Nucleus accumbens (tissue), 56 donors: ENCODE data around the gene GNAT2.

Experiments
- DNase-seq, 56 donors: peaks; one replicate each; lab custom pipeline; 2025; lab: John Stamatoyannopoulos, UW

The GNAT2 gene

DNA sequence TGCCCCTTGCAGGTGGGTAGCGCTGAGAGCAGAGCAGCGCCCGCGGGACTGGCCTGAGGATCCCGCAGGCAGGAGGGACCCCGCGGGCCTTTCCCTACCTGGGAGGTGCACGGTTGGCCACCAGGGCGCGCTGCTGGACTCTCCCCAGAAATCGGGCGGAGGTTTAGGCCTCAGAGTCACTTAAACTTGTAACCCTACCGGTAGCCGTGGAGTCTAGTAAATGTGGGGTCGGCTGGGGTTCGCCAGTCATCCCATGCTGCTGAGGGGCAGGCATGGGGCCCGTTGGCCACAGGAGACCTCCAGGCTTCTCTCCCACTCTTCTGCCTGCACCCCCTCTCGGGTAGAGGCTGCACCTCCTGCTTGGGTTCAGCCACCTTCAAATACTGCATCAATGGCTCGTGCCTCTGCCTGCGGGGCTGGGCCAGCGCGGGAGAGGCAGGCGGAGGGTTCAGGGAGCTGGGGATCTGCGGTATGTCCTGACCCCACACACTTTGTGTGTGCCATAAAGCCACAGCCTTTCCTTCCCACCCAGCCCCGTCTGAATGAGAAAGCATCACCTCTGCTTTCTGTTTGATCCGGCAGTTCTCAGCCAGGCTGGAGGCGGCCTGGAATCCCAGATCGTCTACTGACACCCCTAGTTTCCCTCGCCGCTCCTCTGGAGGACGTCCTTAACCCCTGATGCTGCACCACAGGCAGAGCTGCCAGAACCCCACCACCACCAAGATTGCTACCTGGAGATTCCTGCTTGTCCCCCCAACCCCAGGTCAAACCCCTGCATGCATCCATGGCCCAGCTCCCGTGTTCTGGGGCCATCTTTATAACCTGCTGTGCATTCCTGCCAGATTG is 24.2 kb upstream of the GNAT2 start:
- peak in 26 of 56 donors; percentile 25 to 82 (median 44) for DNase-seq

DNA sequence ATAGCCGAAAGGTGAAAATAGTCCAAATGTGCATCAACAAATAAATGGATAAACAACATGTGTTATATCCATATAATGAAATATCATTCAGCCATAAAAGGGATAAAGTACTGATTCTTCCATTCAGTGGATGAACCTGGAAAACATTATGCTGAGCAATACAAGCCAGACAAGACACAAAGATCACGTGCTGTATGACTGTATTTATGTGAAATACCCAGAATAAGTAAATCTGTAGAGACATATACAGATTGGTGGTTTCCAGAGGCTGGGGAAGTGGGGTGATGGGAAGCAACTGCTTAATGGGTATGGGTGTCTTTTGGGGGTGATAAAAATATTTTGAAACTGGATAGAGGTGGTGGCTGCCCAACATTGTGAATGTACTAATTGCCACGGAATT is 23.2 kb upstream of the GNAT2 start:
- DNase-seq = no peak

DNA sequence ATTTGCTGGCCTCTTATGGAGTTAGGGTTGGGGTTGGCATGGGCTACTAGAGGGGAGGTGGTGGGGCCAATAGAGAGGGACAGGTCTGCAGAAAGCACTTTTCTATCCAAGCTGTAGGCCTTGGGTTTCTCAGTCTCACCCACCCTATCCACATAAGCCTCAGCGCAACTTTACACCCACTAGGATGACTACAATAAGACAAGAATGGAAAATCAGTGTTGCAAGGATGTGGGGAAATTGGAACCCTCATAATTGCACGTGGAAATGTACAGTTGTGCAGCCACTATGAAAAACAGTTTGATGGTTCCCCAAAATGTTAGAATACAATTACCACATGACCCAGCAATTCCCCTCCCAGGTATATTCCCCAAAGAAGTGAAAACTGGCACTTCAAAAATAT is 22.4 kb upstream of the GNAT2 start:
- DNase-seq = no peak

DNA sequence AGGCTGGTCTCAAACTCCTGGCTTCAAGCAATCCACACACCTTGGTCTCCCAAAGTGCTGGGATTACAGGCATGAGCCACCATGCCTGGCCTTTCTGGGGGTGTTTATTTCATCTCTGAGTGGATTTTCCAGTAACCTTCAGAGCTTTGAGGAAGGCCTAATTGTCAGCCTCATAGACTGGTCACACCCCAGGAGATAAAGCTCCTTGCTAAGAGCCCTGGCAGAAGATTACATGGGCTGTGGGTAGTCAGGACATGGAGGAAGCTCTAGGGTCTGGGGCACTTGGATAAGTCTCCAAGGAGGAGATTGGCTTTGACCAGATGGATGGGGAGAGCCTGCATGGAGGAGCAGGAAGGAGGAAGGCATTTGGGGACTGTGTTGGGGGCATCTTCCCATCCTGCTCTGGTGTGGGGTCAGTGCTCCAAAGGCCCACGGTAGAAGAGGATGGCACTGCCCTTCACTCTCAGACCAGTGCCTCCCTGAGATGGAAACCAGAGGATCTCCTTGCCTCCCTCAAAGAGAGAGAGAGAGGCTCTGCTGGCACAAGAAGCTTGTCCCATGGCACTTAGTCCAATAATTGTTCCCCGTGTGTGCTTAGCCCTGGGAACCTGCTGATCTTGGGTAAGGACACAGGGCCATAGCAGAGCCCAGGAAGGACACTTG is 21.8 kb upstream of the GNAT2 start:
- DNase-seq = no peak

DNA sequence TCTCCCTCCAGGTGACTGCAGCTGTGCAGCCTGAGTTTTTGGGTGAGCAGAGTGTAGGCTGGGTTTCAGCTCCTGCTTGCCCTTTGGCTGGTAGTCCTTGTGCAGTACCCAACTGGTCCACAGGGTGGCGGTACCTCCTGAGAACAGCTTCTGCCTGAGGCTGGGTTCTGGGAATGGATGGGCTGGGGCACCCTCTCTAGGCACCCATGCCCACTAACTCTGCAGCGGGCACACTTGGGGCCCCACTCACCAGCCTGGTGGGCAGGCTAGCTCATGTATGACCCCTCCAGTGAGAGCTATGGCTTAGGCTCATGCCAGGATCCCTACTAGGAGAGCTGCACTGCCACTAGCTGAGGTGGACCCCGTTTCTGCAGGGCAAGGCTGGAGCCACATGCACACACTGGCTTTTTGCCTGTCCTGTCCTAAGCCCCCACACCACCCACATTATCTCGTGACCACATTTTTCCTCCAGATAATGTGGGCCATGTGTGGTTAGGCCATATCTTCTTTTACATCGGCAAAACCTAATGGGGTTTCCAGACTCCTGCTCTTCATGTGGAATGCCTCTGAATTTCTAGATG is 21.0 kb upstream of the GNAT2 start:
- peak in 48 of 56 donors; percentile 28 to 93 (median 67) for DNase-seq

DNA sequence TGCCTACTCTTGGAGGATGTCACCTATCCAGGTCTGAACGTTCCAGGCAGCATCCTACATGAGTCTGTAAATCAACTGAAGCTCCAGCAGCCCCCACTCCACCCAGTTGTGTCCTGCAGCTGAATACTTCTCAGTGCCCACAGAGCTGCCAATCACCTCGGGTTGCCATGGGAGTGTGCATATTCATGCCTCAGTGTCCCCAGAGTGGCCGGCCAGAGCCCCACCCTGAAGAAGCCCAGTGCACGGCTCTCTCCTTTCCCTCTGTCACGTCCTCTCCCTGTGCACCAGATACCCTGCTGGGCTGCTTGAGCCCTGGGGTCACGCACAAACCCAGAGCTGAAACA is 20.4 kb upstream of the GNAT2 start:
- no peak for DNase-seq

DNA sequence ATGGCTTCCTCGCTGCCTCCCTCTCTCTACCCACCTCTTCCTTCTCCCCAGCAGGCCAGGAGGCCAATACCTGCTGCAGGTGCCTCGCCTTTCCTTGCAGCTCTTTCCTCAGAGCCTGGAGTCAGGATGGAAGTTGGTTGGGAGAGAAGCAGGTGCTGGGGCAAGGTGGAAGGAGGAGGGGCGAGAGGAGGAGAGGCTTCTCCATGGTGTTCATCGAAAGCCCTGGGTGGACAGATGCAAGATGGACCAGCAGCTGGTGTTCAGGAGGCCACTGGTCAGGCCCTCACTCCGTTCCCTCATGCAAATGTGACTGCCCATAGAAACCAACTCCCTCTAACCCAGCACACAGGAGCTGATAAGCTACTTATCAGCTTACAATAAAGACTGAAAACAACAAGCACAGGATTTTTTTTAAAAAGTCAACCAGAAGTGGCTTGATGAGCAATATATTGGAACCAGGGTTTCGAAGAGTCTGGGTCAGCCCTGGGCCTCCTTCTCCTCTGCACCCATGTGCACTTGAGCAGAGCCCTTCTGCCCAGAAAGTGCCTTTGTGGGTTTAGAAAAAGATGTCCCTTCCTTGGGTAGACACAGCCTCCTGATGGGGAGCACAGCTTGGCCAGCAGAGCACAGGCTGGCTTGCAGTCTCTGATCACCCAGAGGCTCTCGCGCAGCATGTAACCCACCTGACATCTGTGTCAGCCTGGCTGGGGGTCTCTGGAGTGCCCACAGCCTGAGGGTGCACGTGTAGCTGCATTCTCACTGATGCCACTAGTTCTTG is 19.8 kb upstream of the GNAT2 start:
- no peak for DNase-seq

DNA sequence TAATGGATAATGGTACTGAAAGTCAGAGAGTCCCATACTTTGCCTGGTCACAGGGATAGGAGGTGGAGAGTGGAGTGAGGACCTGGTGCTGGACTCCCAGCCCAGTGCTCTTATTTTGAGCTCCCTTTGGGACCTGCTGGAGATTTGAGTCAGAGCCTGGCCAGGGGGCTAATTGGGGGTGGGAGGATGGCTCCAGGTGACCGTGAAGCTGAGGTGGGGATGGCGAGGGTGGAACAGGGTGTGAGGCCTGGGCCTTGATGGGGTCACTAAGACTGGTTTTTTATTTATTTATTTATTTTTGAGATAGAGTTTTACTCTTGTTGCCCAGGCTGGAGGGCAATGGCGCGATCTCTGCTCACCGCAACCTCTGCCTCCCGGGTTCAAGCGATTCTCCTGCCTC is 18.0 kb upstream of the GNAT2 start:
- DNase-seq = no peak

DNA sequence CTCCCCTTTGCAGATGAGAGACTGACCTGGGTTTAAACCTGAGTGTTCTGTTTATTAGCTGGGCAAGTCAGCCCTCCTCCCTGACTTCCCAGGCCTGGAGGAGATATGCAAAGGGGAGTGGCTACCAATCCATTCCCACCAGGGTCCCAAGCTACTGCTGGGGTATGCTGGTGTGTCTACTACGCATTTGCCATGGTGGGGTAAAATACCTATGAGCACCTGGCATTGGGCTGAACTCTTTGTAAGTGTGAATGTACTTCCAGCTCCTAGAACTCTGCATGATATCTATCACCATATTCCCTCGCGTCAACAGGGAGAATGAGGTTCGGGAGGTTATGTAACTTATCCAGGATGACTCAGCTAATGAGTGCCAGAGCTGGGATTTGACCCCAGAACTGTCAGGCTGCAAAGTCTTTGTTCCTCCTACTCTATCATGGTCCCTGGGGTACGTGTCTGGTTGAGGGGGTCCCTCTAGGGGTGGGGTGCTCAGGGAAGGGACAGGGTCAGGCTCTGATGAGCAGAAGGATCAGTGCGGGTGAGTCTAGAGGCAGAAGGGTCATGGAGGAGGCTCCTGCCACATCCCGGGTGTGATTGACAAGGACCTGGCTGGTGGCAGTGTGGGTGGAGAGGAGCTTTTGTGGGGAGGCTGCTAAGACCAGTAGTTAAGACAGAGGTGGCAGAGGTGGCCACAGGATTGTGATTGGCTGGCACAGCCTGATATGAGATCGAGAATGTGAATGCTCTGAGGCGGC is 17.0 kb upstream of the GNAT2 start:
- DNase-seq = peak in 7 of 56 donors; percentile 27 to 56 (median 39)

DNA sequence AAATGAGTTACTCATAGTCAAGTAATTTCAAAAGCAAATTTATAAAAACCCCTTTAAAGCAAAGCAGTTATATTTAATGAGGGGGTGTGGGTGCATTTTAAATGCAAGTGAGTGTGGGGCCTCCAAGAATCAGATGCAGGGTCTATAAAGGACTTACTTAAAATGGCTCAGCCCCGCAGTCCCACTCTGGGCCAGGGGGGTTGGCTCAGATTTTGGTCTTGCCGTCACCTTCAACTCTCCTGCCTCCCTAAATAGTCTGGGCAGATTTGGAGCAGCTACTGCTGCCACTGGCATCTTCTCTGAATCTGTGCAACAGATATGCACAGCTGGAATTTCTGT is 16.4 kb upstream of the GNAT2 start:
- DNase-seq = no peak

DNA sequence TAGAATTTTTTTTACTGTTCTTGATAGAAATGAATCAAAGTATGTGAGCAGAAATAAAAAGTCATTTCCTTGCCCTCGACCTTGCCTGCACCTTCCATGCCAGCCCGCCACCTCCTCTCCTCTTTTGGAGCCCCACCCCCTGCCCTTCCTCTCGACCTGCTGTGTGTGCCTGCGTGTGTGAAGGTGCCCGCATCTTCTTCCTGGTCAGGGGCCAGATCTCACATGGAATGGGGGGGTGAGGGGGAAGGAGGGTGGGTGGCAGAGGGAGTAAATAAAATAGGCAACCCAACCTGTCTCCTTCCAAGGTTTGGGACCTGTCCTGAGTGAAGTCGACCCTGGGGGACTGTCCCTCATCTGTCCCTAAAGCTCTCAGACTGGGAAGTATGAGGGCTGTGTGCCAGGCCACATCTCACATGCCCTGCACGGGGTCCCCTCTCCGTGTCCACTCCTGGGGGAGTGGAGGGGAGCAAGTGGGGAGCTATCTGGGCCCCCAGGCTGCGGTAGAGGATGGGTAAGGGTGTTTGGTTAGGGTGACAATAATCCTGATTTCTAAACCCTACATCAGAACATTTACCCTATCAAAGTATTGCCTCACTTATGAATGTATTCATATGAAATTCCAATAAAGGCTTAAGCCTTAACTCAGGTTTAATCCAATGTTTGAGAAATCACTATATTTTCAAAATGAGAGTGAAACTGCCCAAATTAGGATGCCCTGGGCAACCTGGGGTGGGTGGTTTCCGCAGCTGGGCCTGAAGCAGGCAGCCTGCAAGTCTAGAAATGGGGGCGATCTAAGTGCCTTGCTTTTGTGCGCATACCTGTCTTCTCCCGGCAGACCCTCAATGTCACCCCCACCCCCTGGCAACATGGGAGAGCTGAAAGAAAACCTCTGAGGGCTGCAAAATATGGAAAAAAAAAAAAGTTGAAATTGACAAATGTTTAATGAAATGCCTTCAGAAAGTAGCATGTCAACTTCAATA is 15.6 kb upstream of the GNAT2 start:
- no peak for DNase-seq

DNA sequence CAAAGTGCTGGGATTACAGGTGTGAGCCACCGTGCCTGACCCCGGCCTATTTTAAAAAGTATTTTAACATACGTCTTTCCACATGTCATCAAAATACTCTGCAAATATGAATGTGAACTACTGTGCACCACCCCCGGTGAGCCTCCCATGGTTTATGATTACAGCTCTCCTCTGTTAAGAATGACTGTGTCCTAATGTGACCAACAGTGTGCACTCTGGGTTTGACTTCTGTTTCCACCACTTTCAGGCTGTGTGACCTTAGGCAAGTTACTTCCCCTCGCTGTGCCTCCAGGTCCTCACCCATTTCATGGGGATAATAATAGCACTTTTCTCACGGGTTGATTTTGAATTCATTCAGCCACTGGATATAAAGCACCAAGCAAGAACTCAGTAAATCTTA is 14.9 kb upstream of the GNAT2 start:
- no peak for DNase-seq

DNA sequence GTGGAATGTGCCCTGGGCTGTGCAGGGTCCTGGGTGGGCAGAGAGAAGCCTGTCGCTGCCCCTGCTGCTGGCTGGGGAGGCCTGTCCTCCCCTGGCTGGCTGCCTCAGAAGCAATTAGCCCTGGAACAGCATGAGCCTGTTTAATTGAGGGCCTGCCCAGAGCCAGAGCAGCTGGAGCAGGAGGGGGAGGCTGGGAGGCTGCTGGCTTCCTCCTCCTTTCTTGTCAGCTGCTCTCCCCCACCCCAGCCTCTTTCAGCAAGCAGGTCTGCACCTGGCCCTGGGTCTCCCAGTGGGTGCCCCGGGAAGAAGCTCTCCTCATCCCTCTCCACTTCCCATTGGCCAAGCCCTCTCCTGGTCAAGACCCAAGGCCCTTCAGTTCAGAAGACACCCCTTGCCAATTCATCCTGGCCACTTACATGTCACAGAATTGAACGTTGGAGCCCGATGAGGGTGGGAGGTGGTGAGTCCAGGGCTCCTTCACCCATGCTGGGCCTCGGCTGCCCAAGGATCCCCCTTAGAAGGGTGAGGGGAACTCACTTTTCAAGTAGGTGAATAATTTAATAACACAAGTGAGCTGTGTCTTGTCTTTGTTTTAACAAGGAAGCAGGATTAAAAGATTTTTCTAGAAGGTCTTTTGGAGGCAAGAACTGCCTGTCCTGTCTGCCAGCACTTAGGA is 13.4 kb upstream of the GNAT2 start:
- DNase-seq = peak in 38 of 56 donors; percentile 23 to 77 (median 51)

DNA sequence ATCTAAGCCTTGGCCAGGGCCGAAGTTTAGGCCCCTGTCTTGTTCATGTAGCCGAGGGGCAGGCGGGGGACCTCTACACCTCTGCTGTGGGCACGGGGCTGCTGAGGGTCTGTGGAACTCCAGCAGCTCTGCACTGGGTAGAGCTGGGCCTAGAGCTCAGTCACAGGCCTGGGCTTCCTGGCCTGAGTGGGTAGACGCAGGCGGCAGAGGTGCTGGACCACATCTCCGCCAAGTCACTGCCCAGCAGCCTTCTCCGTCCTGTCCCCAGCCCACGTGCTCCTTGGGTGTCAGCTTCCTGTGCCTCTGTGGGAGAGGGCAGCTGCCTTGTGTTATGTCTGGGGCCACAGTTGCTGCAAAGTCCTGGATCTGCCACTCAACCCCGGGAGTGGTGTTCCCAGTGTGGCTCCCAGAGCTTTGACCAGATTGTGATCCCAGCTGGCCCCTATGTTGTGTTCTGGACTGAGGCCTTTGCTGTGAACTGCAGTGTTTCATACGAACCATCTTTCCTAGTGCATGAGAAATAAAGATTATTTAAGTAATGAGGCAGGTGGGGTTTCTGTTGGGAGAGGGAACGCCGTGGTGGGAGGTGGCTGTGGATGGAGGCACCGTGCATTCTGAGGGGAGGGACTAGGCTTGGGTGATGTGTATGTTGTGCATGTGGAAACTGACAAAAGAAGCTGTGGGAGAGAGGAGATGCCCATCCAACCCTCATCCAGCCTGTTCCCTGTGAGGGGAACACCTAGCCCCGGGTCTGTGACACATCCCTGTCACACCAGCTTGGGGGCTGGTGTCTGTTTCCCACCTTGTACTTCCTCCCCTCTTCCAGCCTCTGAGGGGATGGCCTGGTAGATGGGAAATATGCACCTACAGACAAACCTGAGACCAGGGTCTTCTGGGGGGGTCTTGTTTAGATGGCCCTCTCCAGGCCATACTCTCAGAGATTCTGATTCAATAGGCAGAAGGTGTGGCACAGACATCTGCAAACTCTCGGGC is 12.4 kb upstream of the GNAT2 start:
- no peak for DNase-seq

DNA sequence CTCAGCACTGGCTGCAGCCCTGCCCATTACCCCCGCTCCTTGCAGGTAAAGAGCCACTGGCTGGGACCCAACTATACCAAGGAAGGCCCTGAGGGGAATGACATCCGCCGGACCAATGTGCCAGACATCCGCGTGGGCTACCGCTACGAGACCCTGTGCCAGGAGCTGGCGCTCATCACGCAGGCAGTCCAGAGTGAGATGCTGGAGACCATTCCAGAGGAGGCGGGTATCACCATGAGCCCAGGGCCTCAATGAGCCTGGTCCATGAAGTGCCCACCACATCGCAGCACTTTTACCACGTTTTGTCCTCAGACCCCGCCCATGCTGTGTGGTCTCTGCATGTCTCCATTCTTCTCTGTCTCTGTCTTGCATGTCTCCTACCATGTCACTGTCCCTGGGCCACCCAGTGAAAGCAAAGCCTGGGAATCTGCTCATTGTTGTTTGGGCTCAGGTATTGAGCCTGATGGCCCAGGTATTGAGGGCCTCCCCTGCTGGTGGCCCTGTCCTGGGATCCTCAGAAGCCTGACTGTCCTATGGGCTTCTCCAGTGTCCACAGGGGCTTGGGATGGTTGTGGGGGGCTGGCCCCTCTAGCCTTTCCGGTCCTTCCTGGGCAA is 11.6 kb upstream of the GNAT2 start:
- no peak for DNase-seq

DNA sequence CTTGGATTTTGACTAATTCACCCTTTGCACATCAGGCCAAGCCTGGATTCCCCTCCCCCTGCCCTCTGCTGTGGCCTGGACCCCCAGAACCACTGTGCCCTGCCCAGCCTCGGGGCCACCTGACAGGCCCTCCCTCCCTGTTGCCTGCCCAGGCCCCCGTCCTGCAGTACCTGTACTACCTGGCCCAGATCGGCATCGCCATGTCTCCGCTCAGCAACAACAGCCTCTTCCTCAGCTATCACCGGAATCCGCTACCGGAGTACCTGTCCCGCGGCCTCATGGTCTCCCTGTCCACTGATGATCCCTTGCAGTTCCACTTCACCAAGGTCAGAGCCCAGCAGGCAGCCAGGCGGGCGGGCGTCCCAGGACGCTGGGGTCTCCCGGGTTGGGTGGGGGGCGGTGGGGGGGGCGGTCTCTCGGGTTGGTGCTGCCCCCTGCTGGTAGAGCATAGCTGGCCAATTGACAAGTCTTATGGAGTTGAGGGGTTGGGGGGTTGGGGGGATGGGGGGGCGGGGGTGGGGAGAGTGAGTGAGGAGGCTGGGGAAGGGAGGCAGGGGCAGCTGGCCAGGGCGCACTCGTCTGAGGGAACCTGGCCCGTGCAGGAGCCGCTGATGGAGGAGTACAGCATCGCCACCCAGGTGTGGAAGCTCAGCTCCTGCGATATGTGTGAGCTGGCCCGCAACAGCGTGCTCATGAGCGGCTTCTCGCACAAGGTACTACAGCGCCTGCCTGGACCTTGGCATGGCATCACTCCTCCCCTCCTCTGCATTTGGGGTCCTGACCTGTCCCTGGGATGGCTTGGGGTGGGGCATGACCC is 10.9 kb upstream of the GNAT2 start:
- peak in 1 of 56 donors; percentile 12 for DNase-seq
